ENCODE data around the gene TAF8. TPM values are rescaled to one million over a fixed set of nuclear protein-coding genes. Genes with fewer than 3 reads are reported as not detected.

The TAF8 gene
- total and polyA plus RNA-seq, 10 of the 15 experiments (the other 5 are each of a cell fraction or from before 2014, with no cell fraction given) = 11.7 to 30.9 (median 19.9) TPM

GRCh38 chr6:42051268-42051653, 937 bp downstream of the TAF8 start:
- ChIA-PET SMC1A (ENCODE audit: uncharacterized antibody, unreplicated experiment) (interaction anchor here (0.8 to 12.3 kb wide), 10 partner anchors 10 to 204 kb away, joined by 3 to 138 read pairs (median 3); partner anchors contain the start of gene CCND3), POLR2A (interaction anchor here (0.5 to 2.3 kb wide), 8 partner anchors 11 to 1331 kb away, joined by 3 to 10 read pairs (median 6); no protein-coding TSS in a partner anchor), RAD21 (ENCODE audit: unreplicated experiment) (interaction anchor here (1.0 to 1.5 kb wide), 6 partner anchors 8 to 155 kb away, joined by 3 to 6 read pairs (median 4); no protein-coding TSS in a partner anchor), CTCF (interaction anchor here (0.8 to 10.6 kb wide), 10 partner anchors 23 to 318 kb away, joined by 3 to 90 read pairs (median 6); partner anchors contain the start of genes BYSL, MED20 and TOMM6)
- no peak overlapping the region for H2AFZ ChIP-seq (ENCODE audit: control insufficient read depth, low read depth, low read length)
- no peaks in the 10 kb centered on the region for H4K20me1 ChIP-seq (ENCODE audit: control insufficient read depth, insufficient read depth)
- H3K4me2 ChIP-seq (ENCODE audit: control insufficient read depth, insufficient read depth) = peak overlapping the region; percentile 74; the same call in 1 of the 2 replicates
- no peak for DNase-seq (ENCODE audit: low read depth, low spot score)
- ATAC-seq = no peak
- peak overlapping the region; percentile 97; the same call in 1 of the 2 replicates for H3K27ac ChIP-seq (ENCODE audit: control insufficient read depth, insufficient read depth)
- H3K4me1 ChIP-seq (ENCODE audit: control insufficient read depth, insufficient read depth, low read length) = peaks cover 20% of the 10 kb centered on the region
- intact Hi-C loops (cut with micrococcal nuclease; ENCODE audit: unreplicated experiment) = no loop called here
- H3K27me3 ChIP-seq (replicated peaks in 1 of 2; ENCODE audit: control insufficient read depth in 2 of 2, insufficient read depth in 2 of 2, low read length in 1 of 2) = no peaks in the 10 kb centered on the region
- peak overlapping the region; percentile 95 for H3K4me3 ChIP-seq
- BruUV-seq (replicated peaks) = no TSS peak
- no peak for FAIRE-seq
- H3K36me3 ChIP-seq (ENCODE audit: control insufficient read depth in 2 of 2, insufficient read depth in 2 of 2, low read length in 1 of 2) = peaks cover 0 to 8% of the 10 kb centered on the region in 2 experiments; a peak in 2 of 4 replicates
- 37% methylated on average over 8 of the region's 8 CpGs for WGBS (ENCODE audit: insufficient coverage, insufficient replicate concordance, low lambda C conversion rate, missing lambda C conversion rate)
- no peaks in the 10 kb centered on the region for H3K9me3 ChIP-seq (replicated peaks; ENCODE audit: control insufficient read depth, insufficient read depth, low read length)
- in situ Hi-C loops (cut with MboI) = no loop called here
- peaks cover 10% of the 10 kb centered on the region for H3K79me2 ChIP-seq (ENCODE audit: control insufficient read depth, insufficient read depth, low read length)
- H3K9ac ChIP-seq (ENCODE audit: control insufficient read depth, insufficient read depth, low read length) = peak overlapping the region; percentile 92
- TF ChIP-seq, protein P1, sequence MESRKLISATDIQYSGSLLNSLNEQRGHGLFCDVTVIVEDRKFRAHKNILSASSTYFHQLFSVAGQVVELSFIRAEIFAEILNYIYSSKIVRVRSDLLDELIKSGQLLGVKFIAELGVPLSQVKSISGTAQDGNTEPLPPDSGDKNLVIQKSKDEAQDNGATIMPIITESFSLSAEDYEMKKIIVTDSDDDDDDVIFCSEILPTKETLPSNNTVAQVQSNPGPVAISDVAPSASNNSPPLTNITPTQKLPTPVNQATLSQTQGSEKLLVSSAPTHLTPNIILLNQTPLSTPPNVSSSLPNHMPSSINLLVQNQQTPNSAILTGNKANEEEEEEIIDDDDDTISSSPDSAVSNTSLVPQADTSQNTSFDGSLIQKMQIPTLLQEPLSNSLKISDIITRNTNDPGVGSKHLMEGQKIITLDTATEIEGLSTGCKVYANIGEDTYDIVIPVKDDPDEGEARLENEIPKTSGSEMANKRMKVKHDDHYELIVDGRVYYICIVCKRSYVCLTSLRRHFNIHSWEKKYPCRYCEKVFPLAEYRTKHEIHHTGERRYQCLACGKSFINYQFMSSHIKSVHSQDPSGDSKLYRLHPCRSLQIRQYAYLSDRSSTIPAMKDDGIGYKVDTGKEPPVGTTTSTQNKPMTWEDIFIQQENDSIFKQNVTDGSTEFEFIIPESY (IDR thresholded peaks at IDR 0.05) = no peak
- TF ChIP-seq TAF1 (IDR thresholded peaks at IDR 0.05; ENCODE audit: borderline replicate concordance, low read depth, low read length) (no peak), NFXL1 (IDR thresholded peaks at IDR 0.05; ENCODE audit: borderline replicate concordance) (no peak), ZBED1 (IDR thresholded peaks at IDR 0.05; ENCODE audit: borderline replicate concordance) (no peak), TBL1XR1 (IDR thresholded peaks at IDR 0.05; ENCODE audit: low read depth, low read length) (no peak), ATF7 (IDR thresholded peaks at IDR 0.05; ENCODE audit: low read depth) (no peak), ZNF207 (IDR thresholded peaks at IDR 0.05; ENCODE audit: borderline replicate concordance) (no peak), CREB1 (IDR thresholded peaks at IDR 0.05; ENCODE audit: low read depth) (no peak)
- TF ChIP-seq, protein P2, sequence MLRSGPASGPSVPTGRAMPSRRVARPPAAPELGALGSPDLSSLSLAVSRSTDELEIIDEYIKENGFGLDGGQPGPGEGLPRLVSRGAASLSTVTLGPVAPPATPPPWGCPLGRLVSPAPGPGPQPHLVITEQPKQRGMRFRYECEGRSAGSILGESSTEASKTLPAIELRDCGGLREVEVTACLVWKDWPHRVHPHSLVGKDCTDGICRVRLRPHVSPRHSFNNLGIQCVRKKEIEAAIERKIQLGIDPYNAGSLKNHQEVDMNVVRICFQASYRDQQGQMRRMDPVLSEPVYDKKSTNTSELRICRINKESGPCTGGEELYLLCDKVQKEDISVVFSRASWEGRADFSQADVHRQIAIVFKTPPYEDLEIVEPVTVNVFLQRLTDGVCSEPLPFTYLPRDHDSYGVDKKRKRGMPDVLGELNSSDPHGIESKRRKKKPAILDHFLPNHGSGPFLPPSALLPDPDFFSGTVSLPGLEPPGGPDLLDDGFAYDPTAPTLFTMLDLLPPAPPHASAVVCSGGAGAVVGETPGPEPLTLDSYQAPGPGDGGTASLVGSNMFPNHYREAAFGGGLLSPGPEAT (IDR thresholded peaks at IDR 0.05; ENCODE audit: low read depth) = no peak

All from GM12878 (cell line).